HCT116 (cell line): ENCODE data around the gene ARL15. TPM values are rescaled to one million over a fixed set of nuclear protein-coding genes. Genes with fewer than 3 reads are reported as not detected.

Experiments
- ATAC-seq: fragments of 200-7000 bp; cut with Tn5 transposase; 2 replicates; pipeline ENCODE4 v1.9.1; 2020; ENCODE audit warnings: mild to moderate bottlenecking, moderate library complexity
- BruUV-seq: library from RNA; stranded (reverse); fragments of 400-500 nt; replicated peaks from 2 replicates; lab custom pipeline; 2021; lab: Mats Ljungman, UMichigan
- CTCF ChIA-PET: fragments of 300-600 bp; sonication (Branson Sonifier 250); formaldehyde crosslinking; loops from one replicate; lab custom pipeline; 2021; ENCODE audit warnings: antibody characterized with exemption; lab: Charles Lee
- POLR2A ChIA-PET: fragments of 300-600, 350-600 bp; sonication (Branson Sonifier 250); formaldehyde crosslinking; loops from one replicate; lab custom pipeline; 2021; ENCODE audit warnings: antibody characterized with exemption; lab: Charles Lee
- RAD21 ChIA-PET, 2 experiments: fragments of 300-600 bp; sonication (Branson Sonifier 250); formaldehyde crosslinking; loops; one replicate each; lab custom pipeline; 2023; ENCODE audit warnings: low total read pairs in 2 of 2; ENCODE audit not compliant: uncharacterized antibody in 2 of 2, unreplicated experiment in 2 of 2, low non-redundant PET in 1 of 2; lab: Charles Lee
- DNase-seq: peaks from one replicate; pipeline ENCODE4 v3.0.0-alpha.2; 2010; ENCODE audit warnings: low read depth, low spot score
- H2AFZ ChIP-seq: fragments of 200-600 bp; shearing (Covaris generic), sonication (generic); 2 replicates; pipeline ENCODE4 v1.6.1; 2017; ENCODE audit warnings: low read depth, mixed run types, mixed read lengths, antibody characterized with exemption, low read length; ENCODE audit not compliant: poor library complexity, severe bottlenecking
- H3K27ac ChIP-seq: 2 replicates; pipeline ENCODE4 v1.5.1; 2012; ENCODE audit warnings: low read depth, low read length
- H3K27me3 ChIP-seq: fragments of 200-600 bp; sonication (generic); 2 replicates; pipeline ENCODE4 v1.6.1; 2016; ENCODE audit warnings: mixed run types, low read length, mixed read lengths; ENCODE audit not compliant: insufficient read depth
- H3K36me3 ChIP-seq, 2 experiments: fragments of 200-500 bp in 1 of 2; fragments of 200-600 bp in 1 of 2; sonication (Bioruptor generic) in 1 of 2; sonication (generic) in 1 of 2; 2 replicates each; pipeline versions ENCODE4 v1.5.1 to v1.6.1; 2014 to 2016; ENCODE audit warnings: low read length in 2 of 2, inconsistent platforms in 1 of 2, mixed read lengths in 1 of 2, mixed run types in 1 of 2; ENCODE audit not compliant: insufficient read depth in 2 of 2, control insufficient read depth in 1 of 2
- H3K4me1 ChIP-seq, 2 experiments: fragments of 200-600 bp in 1 of 2; sonication (generic) in 1 of 2; 2 replicates each; pipeline versions ENCODE4 v1.5.1 to v1.6.1; 2012 to 2017; ENCODE audit warnings: low read length in 2 of 2, inconsistent platforms in 1 of 2, mild to moderate bottlenecking in 1 of 2, mixed read lengths in 1 of 2, mixed run types in 1 of 2, moderate library complexity in 1 of 2; ENCODE audit not compliant: insufficient read depth in 2 of 2, control insufficient read depth in 1 of 2
- H3K4me2 ChIP-seq: fragments of 200-600 bp; sonication (generic); 2 replicates; pipeline ENCODE4 v1.6.1; 2017; ENCODE audit warnings: mixed run types, low read length, mixed read lengths
- H3K4me3 ChIP-seq, 2 experiments: fragments of 200-600 bp in 1 of 2; sonication (generic) in 1 of 2; replicated peaks in 1 of 2; 2 replicates each; pipeline ENCODE4 v1.5.1; 2011 to 2016; ENCODE audit warnings: low read length in 2 of 2, control low read depth in 1 of 2, low read depth in 1 of 2, mild to moderate bottlenecking in 1 of 2, mixed read lengths in 1 of 2, mixed run types in 1 of 2
- H3K79me2 ChIP-seq: fragments of 200-600 bp; sonication (generic); 2 replicates; pipeline ENCODE4 v1.6.1; 2017; ENCODE audit warnings: mild to moderate bottlenecking, mixed run types, low read length, moderate library complexity, mixed read lengths; ENCODE audit not compliant: insufficient read depth
- H3K9ac ChIP-seq: fragments of 200-600 bp; sonication (generic); 2 replicates; pipeline ENCODE4 v1.6.1; 2016; ENCODE audit warnings: low read length, mixed read lengths
- H3K9me2 ChIP-seq: fragments of 200-600 bp; sonication (generic), shearing (Covaris generic); 2 replicates; pipeline ENCODE4 v1.6.1; 2017; ENCODE audit warnings: mixed run types, mild to moderate bottlenecking, moderate library complexity; ENCODE audit not compliant: insufficient read depth
- H3K9me3 ChIP-seq, 2 experiments: fragments of 200-500 bp in 1 of 2; fragments of 200-600 bp in 1 of 2; sonication (Bioruptor generic) in 1 of 2; sonication (generic) in 1 of 2; 2 replicates each; pipeline ENCODE4 v1.6.1; 2014 to 2017; ENCODE audit warnings: low read length in 2 of 2, mixed read lengths in 2 of 2, inconsistent platforms in 1 of 2, low read depth in 1 of 2, mild to moderate bottlenecking in 1 of 2, mixed run types in 1 of 2, moderate library complexity in 1 of 2; ENCODE audit not compliant: control insufficient read depth in 1 of 2, insufficient read depth in 1 of 2
- H4K20me1 ChIP-seq: fragments of 200-600 bp; sonication (generic), shearing (Covaris generic); 2 replicates; pipeline ENCODE4 v1.6.1; 2017; ENCODE audit warnings: mixed run types, mild to moderate bottlenecking, moderate library complexity; ENCODE audit not compliant: insufficient read depth
- ATF3 ChIP-seq: IDR thresholded peaks from 2 replicates; pipeline ENCODE4 v1.6.1; 2012
- CBX3 ChIP-seq: IDR thresholded peaks from 2 replicates; pipeline ENCODE4 v1.6.1; 2012; ENCODE audit warnings: low read depth
- CEBPB ChIP-seq: IDR thresholded peaks from 2 replicates; pipeline ENCODE4 v1.6.1; 2012; ENCODE audit warnings: low read depth
- EGR1 ChIP-seq: IDR thresholded peaks from 2 replicates; pipeline ENCODE4 v1.6.1; 2012; ENCODE audit warnings: low read depth
- ELF1 ChIP-seq: IDR thresholded peaks from 2 replicates; pipeline ENCODE4 v1.6.1; 2012; ENCODE audit warnings: low read depth, borderline replicate concordance
- EZH2 ChIP-seq: fragments of 200-600 bp; sonication (generic); IDR thresholded peaks from 2 replicates; pipeline ENCODE4 v1.6.1; 2017; ENCODE audit warnings: antibody characterized with exemption, mixed run types
- MAX ChIP-seq: IDR thresholded peaks from 2 replicates; pipeline ENCODE4 v1.6.1; 2012
- RAD21 ChIP-seq: IDR thresholded peaks from 2 replicates; pipeline ENCODE4 v1.6.1; 2012; ENCODE audit warnings: low read depth, mild to moderate bottlenecking
- SIN3A ChIP-seq: IDR thresholded peaks from 2 replicates; pipeline ENCODE4 v1.6.1; 2012; ENCODE audit warnings: low read depth
- SP1 ChIP-seq: IDR thresholded peaks from 2 replicates; pipeline ENCODE4 v1.6.1; 2012; ENCODE audit warnings: low read depth
- SRF ChIP-seq: IDR thresholded peaks from 2 replicates; pipeline ENCODE4 v1.6.1; 2012; ENCODE audit warnings: low read depth
- TCF7L2 ChIP-seq: IDR thresholded peaks from 2 replicates; pipeline ENCODE4 v1.7.0; 2011; ENCODE audit warnings: borderline replicate concordance, inconsistent platforms; ENCODE audit not compliant: insufficient read depth, insufficient read length; ENCODE audit errors: extremely low read depth
- YY1 ChIP-seq: IDR thresholded peaks from 2 replicates; pipeline ENCODE4 v1.6.1; 2011; ENCODE audit warnings: low read length, low read depth, moderate library complexity, mild to moderate bottlenecking; ENCODE audit not compliant: insufficient replicate concordance; ENCODE audit errors: extremely low read depth
- ZBTB33 ChIP-seq: IDR thresholded peaks from 2 replicates; pipeline ENCODE4 v1.6.1; 2011; ENCODE audit warnings: mild to moderate bottlenecking, low read length, moderate library complexity; ENCODE audit not compliant: insufficient replicate concordance; ENCODE audit errors: extremely low read depth
- ZFX ChIP-seq: fragments of 450-650 bp; IDR thresholded peaks from 2 replicates; pipeline ENCODE4 v1.6.1; 2017
- intact Hi-C: fragments of 100-400 bp; cut with micrococcal nuclease; formaldehyde crosslinking; loops from 2 replicates; pipeline ENCODE4 v1.10.0; 2022
- total RNA-seq: library from RNA; stranded (reverse); gene quantifications from one replicate; pipeline ENCODE4 v1.2.1, GENCODE V29; 2021; ENCODE audit not compliant: unreplicated experiment
- TF ChIP-seq, protein P1 (sequence below), 3 experiments: fragments of 200-600 bp in 1 of 3; sonication (generic) in 1 of 3; IDR thresholded peaks in 2 of 3; conservative IDR thresholded peaks in 1 of 3; 2 replicates each; pipeline ENCODE4 v1.5.1; 2012 to 2017; ENCODE audit warnings: low read depth in 2 of 3, low read length in 2 of 3, antibody characterized with exemption in 1 of 3, borderline replicate concordance in 1 of 3, control low read depth in 1 of 3, mild to moderate bottlenecking in 1 of 3, mixed read lengths in 1 of 3, mixed run types in 1 of 3, moderate library complexity in 1 of 3; ENCODE audit not compliant: insufficient read depth in 1 of 3

The ARL15 gene
- total RNA-seq, 1 experiment from 2014 or later = 15.0 TPM

DNA sequence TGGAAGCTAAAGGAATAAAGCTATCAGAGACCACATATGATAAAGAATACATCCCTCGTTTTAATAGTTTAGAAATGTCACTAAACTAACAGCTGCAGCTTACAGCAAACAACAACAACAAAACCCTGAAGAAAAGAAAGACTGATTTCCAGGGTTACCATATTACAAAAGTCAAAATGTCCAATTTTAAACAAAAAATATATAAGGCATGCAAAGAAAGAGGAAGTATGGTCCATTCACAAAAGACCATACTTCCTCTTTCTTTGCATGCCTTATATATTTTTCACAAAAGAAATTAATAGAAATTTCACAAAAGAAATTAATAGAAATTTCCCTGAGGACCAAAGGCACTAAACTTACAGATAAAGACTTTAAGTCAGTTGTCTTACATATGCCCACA, 354.2 kb downstream of the ARL15 start:
- CTCF ChIA-PET = no interaction called here
- DNase-seq (no peak), ATAC-seq (no peak)
- no peak overlapping the region for H3K4me2 ChIP-seq
- H3K4me3 ChIP-seq = no peak overlapping the region
- H3K36me3 ChIP-seq = no peaks in the 10 kb centered on the region
- H3K27me3 ChIP-seq = no peaks in the 10 kb centered on the region
- BruUV-seq = no TSS peak
- TF ChIP-seq SIN3A (no peak), RAD21 (no peak), CBX3 (no peak), ZBTB33 (no peak), CEBPB (no peak), SRF (no peak), ZFX (no peak), EGR1 (no peak), YY1 (no peak), TCF7L2 (no peak), EZH2 (no peak)
- POLR2A ChIA-PET = no interaction called here
- H4K20me1 ChIP-seq = no peaks in the 10 kb centered on the region
- no peaks in the 10 kb centered on the region for H3K79me2 ChIP-seq
- H3K9ac ChIP-seq = no peak overlapping the region
- no peaks in the 10 kb centered on the region for H3K9me2 ChIP-seq
- no peaks in the 10 kb centered on the region for H3K9me3 ChIP-seq
- no peak overlapping the region for H2AFZ ChIP-seq
- no peak overlapping the region for H3K27ac ChIP-seq
- intact Hi-C loops = no loop called here
- RAD21 ChIA-PET = no interaction called here
- no peaks in the 10 kb centered on the region for H3K4me1 ChIP-seq

- H3K9me2 ChIP-seq = no peaks in the 10 kb centered on the region
- H2AFZ ChIP-seq = no peak overlapping the region
- no peaks in the 10 kb centered on the region for H3K9me3 ChIP-seq
- ATAC-seq (no peak), DNase-seq (no peak)
- intact Hi-C loops = no loop called here
- H3K36me3 ChIP-seq = no peaks in the 10 kb centered on the region
- H3K79me2 ChIP-seq = no peaks in the 10 kb centered on the region
- H4K20me1 ChIP-seq = no peaks in the 10 kb centered on the region
- ChIA-PET POLR2A (no interaction called here), CTCF (no interaction called here), RAD21 (no interaction called here)
- H3K9ac ChIP-seq = no peak overlapping the region
- BruUV-seq = no TSS peak
- no peak overlapping the region for H3K4me3 ChIP-seq
- no peaks in the 10 kb centered on the region for H3K4me1 ChIP-seq
- H3K27me3 ChIP-seq = no peaks in the 10 kb centered on the region
- no peak overlapping the region for H3K4me2 ChIP-seq
- H3K27ac ChIP-seq = no peak overlapping the region
- TF ChIP-seq SIN3A (no peak), ZFX (no peak), ELF1 (no peak), MAX (no peak), SP1 (no peak), ATF3 (no peak), CBX3 (no peak), ZBTB33 (no peak)
- TF ChIP-seq, protein P1, sequence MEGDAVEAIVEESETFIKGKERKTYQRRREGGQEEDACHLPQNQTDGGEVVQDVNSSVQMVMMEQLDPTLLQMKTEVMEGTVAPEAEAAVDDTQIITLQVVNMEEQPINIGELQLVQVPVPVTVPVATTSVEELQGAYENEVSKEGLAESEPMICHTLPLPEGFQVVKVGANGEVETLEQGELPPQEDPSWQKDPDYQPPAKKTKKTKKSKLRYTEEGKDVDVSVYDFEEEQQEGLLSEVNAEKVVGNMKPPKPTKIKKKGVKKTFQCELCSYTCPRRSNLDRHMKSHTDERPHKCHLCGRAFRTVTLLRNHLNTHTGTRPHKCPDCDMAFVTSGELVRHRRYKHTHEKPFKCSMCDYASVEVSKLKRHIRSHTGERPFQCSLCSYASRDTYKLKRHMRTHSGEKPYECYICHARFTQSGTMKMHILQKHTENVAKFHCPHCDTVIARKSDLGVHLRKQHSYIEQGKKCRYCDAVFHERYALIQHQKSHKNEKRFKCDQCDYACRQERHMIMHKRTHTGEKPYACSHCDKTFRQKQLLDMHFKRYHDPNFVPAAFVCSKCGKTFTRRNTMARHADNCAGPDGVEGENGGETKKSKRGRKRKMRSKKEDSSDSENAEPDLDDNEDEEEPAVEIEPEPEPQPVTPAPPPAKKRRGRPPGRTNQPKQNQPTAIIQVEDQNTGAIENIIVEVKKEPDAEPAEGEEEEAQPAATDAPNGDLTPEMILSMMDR (IDR thresholded peaks at IDR 0.05 in 2 of 3, conservative IDR thresholded peaks at IDR 0.05 in 1 of 3; ENCODE audit: borderline replicate concordance in 1 of 3, insufficient read depth in 1 of 3, low read depth in 2 of 3, low read length in 2 of 3) = no peak
Measured at GRCh38 chr5:53950621-53951020, 359.8 kb downstream of the ARL15 start.
